Astrocyte of the spinal cord (primary cell): ENCODE results near the gene SPTLC3.

Experiments used
- DNase-seq: peaks from one replicate; pipeline ENCODE4 v3.0.0; 2011; ENCODE audit warnings: low read depth, low spot score
- H3K4me3 ChIP-seq: 2 replicates; pipeline ENCODE4 v1.5.1; 2011; ENCODE audit warnings: low read depth, mild to moderate bottlenecking, low read length, moderate library complexity
- in situ Hi-C: cut with HindIII; loops from 2 replicates; pipeline ENCODE4 v1.10.0; 2017; ENCODE audit warnings: low sequenced_read_pairs
- TF ChIP-seq, protein P1 (sequence below): IDR thresholded peaks from 2 replicates; pipeline ENCODE4 v1.5.1; 2012; ENCODE audit warnings: low read depth, mild to moderate bottlenecking, low read length, inconsistent platforms

Gene SPTLC3

GRCh38 chr20:13013411-13013810 is 4.6 kb downstream of the SPTLC3 start:
- TF ChIP-seq, protein P1, sequence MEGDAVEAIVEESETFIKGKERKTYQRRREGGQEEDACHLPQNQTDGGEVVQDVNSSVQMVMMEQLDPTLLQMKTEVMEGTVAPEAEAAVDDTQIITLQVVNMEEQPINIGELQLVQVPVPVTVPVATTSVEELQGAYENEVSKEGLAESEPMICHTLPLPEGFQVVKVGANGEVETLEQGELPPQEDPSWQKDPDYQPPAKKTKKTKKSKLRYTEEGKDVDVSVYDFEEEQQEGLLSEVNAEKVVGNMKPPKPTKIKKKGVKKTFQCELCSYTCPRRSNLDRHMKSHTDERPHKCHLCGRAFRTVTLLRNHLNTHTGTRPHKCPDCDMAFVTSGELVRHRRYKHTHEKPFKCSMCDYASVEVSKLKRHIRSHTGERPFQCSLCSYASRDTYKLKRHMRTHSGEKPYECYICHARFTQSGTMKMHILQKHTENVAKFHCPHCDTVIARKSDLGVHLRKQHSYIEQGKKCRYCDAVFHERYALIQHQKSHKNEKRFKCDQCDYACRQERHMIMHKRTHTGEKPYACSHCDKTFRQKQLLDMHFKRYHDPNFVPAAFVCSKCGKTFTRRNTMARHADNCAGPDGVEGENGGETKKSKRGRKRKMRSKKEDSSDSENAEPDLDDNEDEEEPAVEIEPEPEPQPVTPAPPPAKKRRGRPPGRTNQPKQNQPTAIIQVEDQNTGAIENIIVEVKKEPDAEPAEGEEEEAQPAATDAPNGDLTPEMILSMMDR: no peak

DNA sequence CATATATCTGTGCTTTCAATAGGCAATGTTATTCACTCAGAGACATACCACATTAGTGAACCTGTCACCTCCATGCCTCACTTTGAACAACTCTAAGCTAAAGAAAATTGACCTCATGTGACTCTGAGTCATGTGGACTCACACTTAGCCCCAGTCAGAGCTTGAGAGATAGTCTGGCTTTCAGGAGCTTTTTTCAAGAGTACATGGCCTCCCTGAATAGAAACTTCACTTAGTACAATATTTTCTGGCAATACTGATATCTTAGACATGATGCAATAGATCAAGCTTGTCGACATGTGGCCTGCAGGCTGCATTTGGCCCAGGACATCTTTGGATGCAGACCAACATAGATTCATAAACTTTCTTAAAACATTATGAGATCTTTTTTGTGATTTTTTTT is 8.5 kb downstream of the SPTLC3 start:
- DNase-seq: no peak
- in situ Hi-C loops: no loop called here
- H3K4me3 ChIP-seq: no peak overlapping the region
- TF ChIP-seq, protein P1: no peak

More at GRCh38 chr20:13013411-13013810, 4.6 kb downstream of the SPTLC3 start:
- in situ Hi-C loops: no loop called here
- no peak overlapping the region for H3K4me3 ChIP-seq
- no peak for DNase-seq

GRCh38 chr20:13017883-13018535 is 9.2 kb downstream of the SPTLC3 start:
- TF ChIP-seq, protein P1: no peak
- in situ Hi-C loops: no loop called here
- DNase-seq: no peak
- H3K4me3 ChIP-seq: no peak overlapping the region

DNA sequence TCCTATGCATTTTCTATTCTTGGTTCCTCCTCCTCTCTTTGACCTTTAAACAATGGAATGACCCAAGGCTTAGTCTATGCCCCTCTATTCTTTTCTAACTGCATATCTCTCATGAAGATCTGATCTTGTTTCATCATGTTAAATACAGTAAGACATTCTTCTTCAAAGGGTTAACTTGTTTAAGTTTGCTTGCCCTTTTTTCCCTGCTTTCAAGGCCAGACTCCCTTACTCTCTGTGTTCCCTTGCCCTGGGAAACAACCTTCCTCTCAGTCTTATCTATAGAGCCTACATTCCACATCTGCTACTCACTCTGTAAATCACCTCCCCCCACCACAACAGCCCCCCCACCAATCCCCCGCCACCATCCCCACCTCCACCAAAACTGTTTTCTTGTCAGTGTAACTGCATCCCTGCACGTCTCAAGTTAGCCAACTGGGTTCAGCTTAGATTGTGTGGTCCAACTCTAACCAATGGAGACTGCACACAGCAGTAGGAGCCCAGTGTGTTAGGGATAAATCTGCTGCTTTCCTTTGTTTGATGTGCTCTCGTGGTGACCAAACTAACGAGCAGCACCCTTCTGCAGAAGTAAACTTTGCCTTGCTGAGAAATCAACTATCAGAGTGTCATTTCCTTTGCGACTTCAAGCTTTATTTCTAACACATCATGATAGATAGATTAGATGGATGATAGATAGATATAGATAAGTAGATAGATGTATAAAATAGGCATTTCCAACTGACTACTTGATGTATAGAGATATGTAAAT is 12.6 kb downstream of the SPTLC3 start:
- in situ Hi-C loops: no loop called here
- TF ChIP-seq, protein P1: no peak
- H3K4me3 ChIP-seq: no peak overlapping the region
- no peak for DNase-seq

GRCh38 chr20:13022401-13023155 is 13.8 kb downstream of the SPTLC3 start:
- in situ Hi-C loops: no loop called here
- DNase-seq: peak; percentile 81
- H3K4me3 ChIP-seq: no peak overlapping the region
- TF ChIP-seq, protein P1: no peak

DNA sequence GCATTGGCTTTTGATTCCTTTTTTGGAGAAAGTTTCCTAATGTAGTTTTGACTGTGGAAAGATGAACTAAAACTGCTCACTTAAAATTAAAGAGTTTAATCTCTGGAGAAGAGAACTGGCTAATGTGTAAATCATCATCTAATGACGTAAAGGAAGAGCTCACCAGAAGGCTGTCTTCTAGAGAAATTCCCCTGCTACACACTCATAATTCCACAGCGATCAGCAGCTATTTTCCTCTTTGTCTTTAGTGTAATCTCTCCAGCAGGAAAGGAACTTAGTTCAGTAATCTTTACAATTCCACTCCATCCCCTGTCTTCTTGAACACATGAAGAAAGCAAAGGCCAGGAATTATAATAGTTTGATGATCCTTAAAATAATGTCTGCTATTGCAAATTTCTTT is 15.8 kb downstream of the SPTLC3 start:
- TF ChIP-seq, protein P1: no peak
- no peak for DNase-seq
- in situ Hi-C loops: no loop called here
- H3K4me3 ChIP-seq: no peak overlapping the region
